Coronary artery (tissue), 2 donors: ENCODE data around the gene CGNL1.

Experiments used
- DNase-seq: peaks from one replicate; pipeline ENCODE4 v3.0.0-alpha.2; 2017; ENCODE audit warnings: low spot score
- H3K27ac ChIP-seq, 2 donors: fragments of 200-600 bp; sonication (generic); one replicate each; pipeline ENCODE4 v1.5.1; 2016 to 2019
- H3K4me3 ChIP-seq: fragments of 200-600 bp; sonication (generic); 2 replicates; pipeline ENCODE4 v1.5.1; 2016; ENCODE audit warnings: mild to moderate bottlenecking, moderate library complexity
- TF ChIP-seq, protein P1 (sequence below): fragments of 200-600 bp; sonication (generic); IDR thresholded peaks from one replicate; pipeline ENCODE4 v1.5.1; 2019; ENCODE audit warnings: antibody characterized with exemption

The CGNL1 gene

GRCh38 chr15:57384816-57385215, 8.5 kb downstream of the CGNL1 start:
- peak overlapping the region in 1 of 2 donors; percentile 45 for H3K27ac ChIP-seq
- DNase-seq, result no peak
- no peak overlapping the region for H3K4me3 ChIP-seq
- TF ChIP-seq, protein P1, sequence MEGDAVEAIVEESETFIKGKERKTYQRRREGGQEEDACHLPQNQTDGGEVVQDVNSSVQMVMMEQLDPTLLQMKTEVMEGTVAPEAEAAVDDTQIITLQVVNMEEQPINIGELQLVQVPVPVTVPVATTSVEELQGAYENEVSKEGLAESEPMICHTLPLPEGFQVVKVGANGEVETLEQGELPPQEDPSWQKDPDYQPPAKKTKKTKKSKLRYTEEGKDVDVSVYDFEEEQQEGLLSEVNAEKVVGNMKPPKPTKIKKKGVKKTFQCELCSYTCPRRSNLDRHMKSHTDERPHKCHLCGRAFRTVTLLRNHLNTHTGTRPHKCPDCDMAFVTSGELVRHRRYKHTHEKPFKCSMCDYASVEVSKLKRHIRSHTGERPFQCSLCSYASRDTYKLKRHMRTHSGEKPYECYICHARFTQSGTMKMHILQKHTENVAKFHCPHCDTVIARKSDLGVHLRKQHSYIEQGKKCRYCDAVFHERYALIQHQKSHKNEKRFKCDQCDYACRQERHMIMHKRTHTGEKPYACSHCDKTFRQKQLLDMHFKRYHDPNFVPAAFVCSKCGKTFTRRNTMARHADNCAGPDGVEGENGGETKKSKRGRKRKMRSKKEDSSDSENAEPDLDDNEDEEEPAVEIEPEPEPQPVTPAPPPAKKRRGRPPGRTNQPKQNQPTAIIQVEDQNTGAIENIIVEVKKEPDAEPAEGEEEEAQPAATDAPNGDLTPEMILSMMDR, result no peak

GRCh38 chr15:57385923-57386390, 9.7 kb downstream of the CGNL1 start:
- TF ChIP-seq, protein P1, result no peak
- Histone ChIP-seq H3K27ac (peak overlapping the region in 1 of 2 donors; percentile 37), H3K4me3 (no peak overlapping the region)
- DNase-seq, result no peak

- Histone ChIP-seq H3K27ac (peak overlapping the region in 1 of 2 donors; percentile 76), H3K4me3 (no peak overlapping the region)
- TF ChIP-seq, protein P1, result no peak
- DNase-seq, result no peak
These were observed 10.7 kb downstream of the CGNL1 start for GRCh38 chr15:57386976-57387375.

- peak overlapping the region; percentile 29 to 76 for H3K27ac ChIP-seq
- TF ChIP-seq, protein P1, result no peak
- DNase-seq, result no peak
- H3K4me3 ChIP-seq, result no peak overlapping the region
These were observed 11.3 kb downstream of the CGNL1 start for GRCh38 chr15:57387564-57388076.

DNA sequence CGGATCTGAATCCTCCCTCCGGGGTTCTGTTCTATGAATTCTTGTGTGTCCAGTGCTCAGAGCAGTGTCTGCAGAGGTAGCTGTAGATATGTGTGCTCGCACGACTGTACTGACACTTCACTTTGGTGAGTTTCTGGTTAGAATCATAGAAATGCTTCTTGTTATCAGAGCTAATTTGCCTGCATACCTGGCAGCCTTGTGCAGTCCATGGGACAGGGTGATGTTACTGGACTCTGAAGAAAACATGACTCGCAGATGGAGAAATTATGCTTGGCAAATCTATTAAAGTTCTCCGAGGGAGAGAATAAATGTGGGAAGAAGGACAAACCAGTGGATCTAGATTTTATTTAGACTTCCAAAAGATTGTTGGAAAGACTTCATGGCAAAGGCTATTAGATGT, 12.2 kb downstream of the CGNL1 start:
- Histone ChIP-seq H3K4me3 (peak overlapping the region; percentile 4), H3K27ac (peak overlapping the region; percentile 29 to 76)
- TF ChIP-seq, protein P1, result no peak
- no peak for DNase-seq

DNA sequence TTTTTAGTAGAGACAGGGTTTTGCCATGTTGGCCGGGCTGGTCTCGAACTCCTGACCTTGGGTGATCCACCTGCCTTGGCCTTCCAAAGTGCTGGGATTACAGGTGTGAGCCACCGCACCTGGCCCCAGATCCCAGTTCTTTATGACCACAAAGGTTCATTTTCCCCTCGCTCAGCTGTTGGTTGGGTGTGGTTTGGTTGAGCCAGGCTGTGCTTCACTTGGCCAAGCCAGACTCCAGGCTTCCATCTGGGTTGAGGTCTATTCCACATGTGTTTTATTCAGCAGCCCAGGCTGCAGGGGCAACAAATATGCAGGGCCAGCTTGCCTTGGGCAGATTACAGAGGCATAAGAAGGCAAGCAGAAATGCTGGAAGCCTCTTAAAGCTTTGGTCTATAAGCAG, 13.7 kb downstream of the CGNL1 start:
- TF ChIP-seq, protein P1, result no peak
- DNase-seq, result no peak

GRCh38 chr15:57390583-57390982, 14.3 kb downstream of the CGNL1 start:
- TF ChIP-seq, protein P1, result no peak
- Histone ChIP-seq H3K27ac (no peak overlapping the region), H3K4me3 (no peak overlapping the region)
- DNase-seq, result peak; percentile 54

More for the DNA sequence above, 13.7 kb downstream of the CGNL1 start:
- Histone ChIP-seq H3K4me3 (no peak overlapping the region), H3K27ac (no peak overlapping the region)
